Activated T-helper 1 cell treated with anti-CD3 and anti-CD28 coated beads, Interleukin-2, amount 50 U/mL, for 16 hours (primary cell): ENCODE results near the gene ATP5F1B.

Experiments used
- DNase-seq, 2 donors: peaks; one replicate each; pipeline ENCODE4 v3.0.0-alpha.2; 2020; ENCODE audit warnings: low read depth in 1 of 2, low spot score in 1 of 2

Gene ATP5F1B

DNA sequence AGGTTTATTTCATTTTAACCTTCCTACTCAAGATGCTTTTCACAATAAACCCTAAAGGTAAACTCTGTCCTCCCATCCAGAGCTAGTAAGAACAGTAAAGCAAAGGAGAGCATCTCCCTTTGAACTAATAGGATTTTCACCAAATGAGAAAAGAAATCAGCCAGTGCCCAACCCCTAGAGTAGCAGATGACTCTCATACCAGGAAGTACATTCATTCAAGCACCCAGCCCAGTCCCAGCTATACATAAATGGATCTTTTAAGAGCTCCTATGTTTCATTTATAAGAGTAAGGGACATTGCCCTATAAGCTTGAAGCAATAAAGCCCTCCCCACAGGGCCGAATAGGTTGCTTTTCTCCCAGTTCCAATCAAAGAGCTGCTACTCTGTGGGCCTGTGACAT lies 23.2 kb downstream of the ATP5F1B start:
- no peak for DNase-seq

GRCh38 chr12:56616925-56617324 lies 28.9 kb downstream of the ATP5F1B start:
- no peak for DNase-seq

DNA sequence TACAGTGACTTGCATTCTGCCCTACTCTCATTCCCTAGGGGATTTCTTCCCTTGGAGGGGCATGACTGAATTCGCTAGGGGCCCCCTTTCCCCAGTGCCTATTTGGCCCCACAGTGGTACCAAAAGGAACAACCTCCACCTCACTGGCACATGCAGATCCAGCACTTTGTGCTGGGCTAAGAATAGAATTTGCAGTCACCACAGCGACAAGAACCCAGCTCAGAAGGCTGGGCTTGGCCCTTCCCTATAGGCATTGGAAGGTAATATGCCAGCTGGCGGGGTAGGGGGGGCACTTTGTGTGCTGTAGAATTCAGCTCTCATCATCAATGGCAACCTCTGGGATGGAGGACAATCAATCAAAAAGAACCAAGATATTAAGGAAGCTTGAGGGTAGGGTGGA lies 29.5 kb downstream of the ATP5F1B start:
- no peak for DNase-seq

DNA sequence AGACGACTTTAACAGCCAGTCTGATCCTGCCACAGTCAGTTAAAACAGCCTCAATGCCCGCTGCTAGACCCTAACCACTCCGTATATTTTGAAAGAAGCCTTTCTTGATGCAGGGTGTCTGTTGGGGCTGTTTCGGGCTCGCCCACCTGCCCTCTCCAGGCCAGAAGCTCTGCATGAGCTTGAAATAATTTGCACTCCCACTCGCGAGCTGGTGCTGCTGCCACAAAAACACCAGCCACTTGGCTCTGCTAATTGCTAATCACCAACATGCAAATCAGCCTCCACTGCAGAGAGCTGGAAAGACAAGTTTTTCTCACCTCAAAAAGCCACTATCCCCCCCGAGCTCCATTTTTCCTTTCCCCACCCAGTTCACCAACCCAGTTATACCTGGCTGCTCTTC lies 31.2 kb downstream of the ATP5F1B start:
- DNase-seq, result no peak

DNA sequence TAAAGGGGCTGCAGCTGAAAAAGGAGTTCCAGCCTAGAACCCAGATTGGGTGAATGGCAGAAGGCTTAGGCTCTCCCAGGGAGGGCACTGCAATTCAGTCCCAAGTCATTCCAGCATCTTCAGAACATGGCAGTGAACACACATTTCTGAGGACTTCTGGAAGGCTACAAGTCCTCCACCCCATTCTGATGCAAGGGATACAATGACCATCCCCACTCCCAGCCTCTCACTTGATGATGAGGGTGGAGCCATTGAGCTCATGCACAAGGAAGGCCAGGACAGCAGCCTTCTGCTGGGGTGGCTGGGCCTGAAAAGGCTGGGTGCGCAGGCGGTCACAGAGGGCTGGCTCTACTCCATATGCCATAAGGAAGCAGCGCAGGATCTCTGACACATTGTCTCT lies 41.4 kb downstream of the ATP5F1B start:
- DNase-seq, result no peak

DNA sequence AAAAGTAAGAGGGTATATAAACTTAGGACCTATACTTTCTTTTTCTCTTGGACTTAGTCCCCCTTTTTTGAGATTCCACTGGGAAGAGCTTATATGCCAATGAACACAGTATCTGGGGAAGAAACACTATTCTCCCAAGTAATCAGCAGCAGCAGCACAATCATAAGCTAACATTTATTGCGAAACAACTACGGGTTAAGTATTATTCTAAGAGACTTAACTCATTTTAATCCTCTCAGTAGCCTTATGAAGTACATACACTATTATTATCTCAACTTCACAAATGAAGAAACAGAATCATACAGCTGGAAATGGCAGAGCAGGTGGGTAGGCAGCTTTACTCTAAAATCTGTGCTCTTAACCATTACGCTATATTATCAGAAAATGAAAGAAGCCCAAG lies 43.5 kb downstream of the ATP5F1B start:
- DNase-seq, result no peak

DNA sequence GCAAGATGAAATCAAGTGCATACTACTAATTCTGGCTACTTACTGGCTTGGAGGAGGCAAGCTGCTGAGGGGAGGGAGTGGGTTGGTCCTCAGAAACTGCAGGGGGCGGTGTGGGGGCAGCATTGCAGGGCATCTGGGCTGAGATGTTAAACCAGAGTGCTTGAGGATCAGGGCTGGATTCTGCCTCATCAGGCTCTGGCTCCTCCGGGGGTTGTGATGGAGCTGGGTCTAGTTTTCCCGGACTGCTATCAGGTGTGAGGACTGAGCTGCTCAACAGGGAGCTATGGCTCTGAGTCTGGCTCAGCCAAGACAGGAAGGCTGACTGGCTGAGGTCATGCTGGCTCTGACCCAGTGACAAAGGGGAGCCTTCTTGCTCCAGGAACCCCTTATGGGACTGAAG lies 44.3 kb downstream of the ATP5F1B start:
- no peak for DNase-seq

DNA sequence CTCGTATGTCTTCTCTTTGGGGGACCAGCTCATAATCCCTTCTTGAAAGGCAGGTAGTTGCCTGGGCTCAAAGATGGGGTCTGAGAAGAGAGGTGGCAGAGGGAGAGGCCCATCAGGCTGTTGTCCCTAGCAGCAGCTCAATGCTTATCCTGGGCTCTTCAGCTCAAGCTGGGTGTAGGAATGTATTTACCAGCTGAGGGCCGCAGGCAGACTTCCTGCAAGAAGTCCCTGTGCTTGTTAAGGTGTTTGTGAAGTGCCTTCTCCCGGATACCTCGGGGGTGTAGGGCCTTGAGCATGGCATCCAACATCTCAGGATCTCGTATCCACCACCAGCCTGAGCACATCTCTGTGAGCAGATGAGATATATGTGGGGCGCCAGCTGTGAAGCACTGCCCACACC lies 45.0 kb downstream of the ATP5F1B start:
- no peak for DNase-seq

GRCh38 chr12:56599797-56600196 lies 46.0 kb downstream of the ATP5F1B start:
- no peak for DNase-seq

DNA sequence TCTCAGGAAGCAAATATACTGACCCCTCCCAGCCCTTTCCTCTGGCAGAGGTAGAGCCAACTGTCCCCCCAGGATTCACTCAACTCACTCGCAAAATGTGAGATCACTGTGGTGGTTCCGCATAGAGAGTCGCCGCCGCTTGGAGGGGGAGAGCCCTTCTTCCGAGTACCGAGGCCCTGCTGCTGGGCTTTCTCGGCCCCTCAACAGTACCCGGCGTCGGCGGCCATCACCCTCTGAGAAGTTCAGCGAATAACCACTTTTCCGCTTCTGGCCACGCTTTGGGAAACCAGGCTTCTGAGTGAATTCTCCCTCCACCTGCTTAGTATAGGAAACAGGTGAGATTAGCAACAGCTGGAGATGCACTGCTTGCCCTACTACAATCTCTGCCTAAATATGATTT lies 46.7 kb downstream of the ATP5F1B start:
- DNase-seq, result no peak

DNA sequence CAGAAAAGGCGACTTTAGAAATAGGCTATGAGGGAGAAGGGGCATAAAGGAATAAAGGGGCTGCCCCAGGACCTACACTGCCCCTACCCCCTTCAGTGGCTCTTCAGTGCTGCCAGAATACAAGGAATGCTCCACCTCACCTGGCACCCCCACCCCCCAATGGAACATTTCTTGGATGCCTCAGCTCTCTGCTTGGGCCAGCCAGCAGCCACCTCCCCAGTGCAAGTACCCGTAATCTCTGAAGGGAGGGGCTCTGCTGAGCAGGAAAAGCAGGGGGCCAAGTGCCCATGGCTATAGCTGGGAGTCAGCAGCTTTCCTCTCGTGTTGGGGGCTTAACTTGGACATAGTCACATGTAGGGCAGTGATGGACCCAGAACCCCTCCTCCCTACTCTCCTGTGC lies 49.0 kb downstream of the ATP5F1B start:
- DNase-seq, result no peak

DNA sequence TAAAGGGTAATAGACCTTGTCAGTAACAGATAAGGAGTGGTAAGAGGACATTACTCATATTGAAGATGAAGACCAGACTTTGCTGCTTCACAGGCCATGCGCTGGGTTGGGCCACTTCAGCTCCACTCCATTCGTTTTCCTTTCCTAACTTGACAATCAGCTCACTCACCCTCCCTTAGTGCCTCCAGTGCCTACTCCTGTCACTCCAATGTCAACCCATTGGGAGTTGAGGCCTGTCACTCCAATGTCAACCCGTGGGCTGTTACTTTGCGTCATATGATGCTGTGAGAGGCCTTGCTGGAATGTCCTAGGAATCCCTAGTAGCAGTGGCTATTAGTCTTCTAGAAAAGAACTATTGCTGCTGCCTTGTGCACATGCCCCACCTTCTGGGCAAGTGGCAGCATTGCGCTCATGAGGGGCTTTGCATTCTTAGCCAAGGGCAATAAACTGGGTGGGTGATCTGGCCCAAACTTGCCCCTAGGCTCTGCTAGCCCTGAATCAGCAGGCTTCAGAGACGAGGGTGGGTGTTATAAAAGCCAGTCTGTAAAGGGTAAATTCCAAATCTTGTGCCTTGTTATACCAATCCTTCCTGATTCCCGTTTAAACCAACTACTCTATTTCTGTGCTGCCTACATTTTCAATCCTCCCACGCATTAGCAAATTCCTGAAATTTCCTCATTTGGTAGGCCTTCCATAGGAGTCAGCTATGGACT lies 51.7 kb downstream of the ATP5F1B start:
- peak; percentile 23 to 32 for DNase-seq

- DNase-seq, result no peak
Measured at GRCh38 chr12:56591961-56592360, 53.8 kb downstream of the ATP5F1B start.

DNA sequence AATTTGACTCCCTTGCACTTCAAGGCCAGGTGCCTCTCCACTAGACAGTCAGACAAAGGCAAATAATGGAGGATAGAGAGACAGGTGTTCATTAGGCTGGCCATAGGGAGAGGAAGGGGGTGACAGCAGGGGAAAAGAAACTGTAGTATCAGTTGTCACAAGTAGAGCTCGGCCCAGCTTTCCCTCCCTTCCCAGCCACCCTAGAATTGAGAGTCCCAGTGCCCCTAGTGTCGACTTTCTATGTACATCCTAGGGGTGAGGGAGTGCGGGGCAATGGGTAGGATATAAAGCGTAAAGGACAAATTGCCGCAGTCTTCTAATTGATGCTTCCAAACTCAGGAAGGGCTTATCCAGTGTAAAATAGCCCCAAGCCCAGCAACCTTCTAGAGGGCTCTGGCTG lies 54.7 kb downstream of the ATP5F1B start:
- no peak for DNase-seq

GRCh38 chr12:56590237-56590830 lies 55.5 kb downstream of the ATP5F1B start:
- no peak for DNase-seq

DNA sequence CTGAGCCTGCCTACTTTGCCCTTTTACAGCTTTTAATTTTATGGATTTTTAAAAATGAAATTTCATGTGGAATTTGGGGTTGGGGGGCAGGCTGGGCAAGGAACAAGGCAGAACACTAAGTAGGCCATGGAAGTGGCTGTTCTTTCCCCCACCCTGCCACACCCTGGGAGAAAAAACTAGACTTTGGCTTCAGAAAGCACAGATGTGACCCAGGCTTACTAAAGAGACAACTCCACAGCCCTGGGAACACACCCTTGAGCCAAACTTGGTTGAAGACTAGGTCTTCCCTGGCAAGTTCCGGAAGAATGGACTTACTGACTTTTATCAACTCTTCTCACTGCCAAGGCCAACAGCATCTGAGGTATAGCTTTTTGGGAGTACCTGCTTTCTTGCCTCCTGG lies 56.0 kb downstream of the ATP5F1B start:
- no peak for DNase-seq
